Gastroesophageal sphincter (tissue), 4 donors: Measurements from ENCODE around the gene EMID1. TPM values are rescaled to one million over a fixed set of nuclear protein-coding genes. Genes with fewer than 3 reads are reported as not detected.

Experiments
- ATAC-seq: fragments of 150-250 bp; one replicate; pipeline ENCODE4 v1.9.1; 2016; ENCODE audit warnings: mild to moderate bottlenecking, moderate library complexity
- H3K27ac ChIP-seq, 4 donors: fragments of 200-600 bp; sonication (generic) in 3 of 4; 1 replicate in 3 of 4; 2 replicates in 1 of 4; pipeline ENCODE4 v1.5.1; 2016 to 2019
- H3K27me3 ChIP-seq: fragments of 200-600 bp; sonication (generic); one replicate; pipeline ENCODE4 v1.5.1; 2019
- H3K36me3 ChIP-seq, 2 donors: fragments of 200-600 bp; sonication (generic); one replicate each; pipeline ENCODE4 v1.5.1; 2019; ENCODE audit warnings: control low read depth in 1 of 2
- H3K4me1 ChIP-seq, 3 donors: fragments of 200-600 bp; sonication (generic); 1 replicate in 2 of 3; 2 replicates in 1 of 3; pipeline ENCODE4 v1.5.1; 2016 to 2019; ENCODE audit warnings: control low read depth in 2 of 3
- H3K4me3 ChIP-seq, 2 donors: fragments of 200-600 bp; sonication (generic); one replicate each; pipeline ENCODE4 v1.5.1; 2019; ENCODE audit warnings: mild to moderate bottlenecking in 1 of 2, moderate library complexity in 1 of 2
- H3K9me3 ChIP-seq, 3 donors: fragments of 200-600 bp; sonication (generic); one replicate each; pipeline ENCODE4 v1.5.1; 2017 to 2019; ENCODE audit warnings: control low read depth in 2 of 3
- CTCF ChIP-seq, 4 experiments: fragments of 200-600 bp in 2 of 4; fragments of 450-650 bp in 2 of 4; sonication (generic) in 1 of 4; IDR thresholded peaks; one replicate each; pipeline ENCODE4 v1.5.1; 2017 to 2019; ENCODE audit warnings: antibody characterized with exemption in 4 of 4, mild to moderate bottlenecking in 2 of 4, moderate library complexity in 2 of 4
- EP300 ChIP-seq: sonication (generic); formaldehyde crosslinking; IDR thresholded peaks from one replicate; pipeline ENCODE4 v1.6.1; 2017; ENCODE audit warnings: antibody characterized with exemption, mild to moderate bottlenecking
- POLR2A ChIP-seq, 2 donors: fragments of 450-650 bp; IDR thresholded peaks; one replicate each; pipeline ENCODE4 v1.6.1; 2017; ENCODE audit warnings: antibody characterized with exemption in 2 of 2, mild to moderate bottlenecking in 2 of 2, moderate library complexity in 1 of 2
- POLR2AphosphoS5 ChIP-seq: sonication (generic); formaldehyde crosslinking; IDR thresholded peaks from one replicate; pipeline ENCODE4 v1.6.1; 2017; ENCODE audit warnings: antibody characterized with exemption
- WGBS, 2 donors: methylation state at CpG; one replicate each; pipeline ENCODE4 v1.1.5; 2018; ENCODE audit warnings: low coverage in 1 of 2; 5-methylcytosine and 5-hydroxymethylcytosine counted together
- total RNA-seq, 4 donors: library from RNA; depleted of rRNA; stranded (reverse); fragments of >200 nt; gene quantifications; one replicate each; pipeline ENCODE4 v1.1.0, GENCODE V29; 2016

The EMID1 gene
- total RNA-seq, 4 donors from 2014 or later: 0.15 to 1.5 (median 0.69) TPM

- H3K27me3 ChIP-seq: no peaks in the 10 kb centered on the region
- TF ChIP-seq CTCF (IDR thresholded peaks at IDR 0.05) (no peak), POLR2A (IDR thresholded peaks at IDR 0.05) (no peak), EP300 (no peak), POLR2AphosphoS5 (no peak)
- H3K4me1 ChIP-seq: peaks cover 14 to 72% (median 26%) of the 10 kb centered on the region in 3 donors
- 24 to 65% methylated on average over 3 of the region's 3 CpGs for WGBS, 2 donors
- no peak overlapping the region for H3K4me3 ChIP-seq
- no peaks in the 10 kb centered on the region for H3K9me3 ChIP-seq
- no peak for ATAC-seq
- H3K27ac ChIP-seq: no peak overlapping the region
- H3K36me3 ChIP-seq: peaks cover 20 to 88% of the 10 kb centered on the region in 2 donors
These were observed 70.3 kb downstream of the EMID1 start for GRCh38 chr22:29275819-29276565.

- Histone ChIP-seq H3K4me1 (peaks cover 3 to 52% (median 7%) of the 10 kb centered on the region in 3 donors), H3K9me3 (no peaks in the 10 kb centered on the region), H3K4me3 (no peak overlapping the region), H3K27ac (no peak overlapping the region), H3K27me3 (no peaks in the 10 kb centered on the region), H3K36me3 (peaks cover 24 to 98% of the 10 kb centered on the region in 2 donors)
- 83% methylated on average over 1 of the region's 1 CpG; no CpG with 5 or more reads in 1 of the 2 donors for WGBS, 2 donors
- no peak for ATAC-seq
- TF ChIP-seq EP300 (no peak), CTCF (IDR thresholded peaks at IDR 0.05) (no peak), POLR2A (IDR thresholded peaks at IDR 0.05) (no peak), POLR2AphosphoS5 (no peak)
These were observed 72.2 kb downstream of the EMID1 start for GRCh38 chr22:29277927-29278326.

GRCh38 chr22:29284196-29284595 is 78.5 kb downstream of the EMID1 start:
- WGBS, 2 donors: 90 to 100% methylated on average over 1 to 2 of the region's 3 CpGs
- Histone ChIP-seq H3K4me3 (no peak overlapping the region), H3K27me3 (no peaks in the 10 kb centered on the region), H3K36me3 (peaks cover 12 to 100% of the 10 kb centered on the region in 2 donors), H3K4me1 (peaks cover 0 to 12% (median 0%) of the 10 kb centered on the region in 3 donors), H3K27ac (no peak overlapping the region), H3K9me3 (no peaks in the 10 kb centered on the region)
- no peak for TF ChIP-seq POLR2A (IDR thresholded peaks at IDR 0.05)
- TF ChIP-seq POLR2AphosphoS5: no peak
- ATAC-seq: no peak

- no peak for ATAC-seq
- Histone ChIP-seq H3K27me3 (no peaks in the 10 kb centered on the region), H3K9me3 (no peaks in the 10 kb centered on the region), H3K36me3 (peaks cover 8 to 100% of the 10 kb centered on the region in 2 donors), H3K27ac (no peak overlapping the region), H3K4me1 (peaks cover 0 to 37% (median 0%) of the 10 kb centered on the region in 3 donors), H3K4me3 (no peak overlapping the region)
- WGBS, 2 donors: 25 to 32% methylated on average over 2 of the region's 2 CpGs
- TF ChIP-seq CTCF (IDR thresholded peaks at IDR 0.05) (no peak), POLR2AphosphoS5 (no peak)
These were observed 83.1 kb downstream of the EMID1 start for GRCh38 chr22:29288837-29289236.

- H3K4me3 ChIP-seq: no peak overlapping the region
- H3K36me3 ChIP-seq: peaks cover 8 to 100% of the 10 kb centered on the region in 2 donors
- 46 to 49% methylated on average over 4 to 5 of the region's 5 CpGs for WGBS, 2 donors
- H3K27me3 ChIP-seq: no peaks in the 10 kb centered on the region
- H3K9me3 ChIP-seq: no peaks in the 10 kb centered on the region
- no peak for TF ChIP-seq POLR2AphosphoS5
- TF ChIP-seq CTCF (IDR thresholded peaks at IDR 0.05): no peak
- no peak for TF ChIP-seq EP300
- TF ChIP-seq POLR2A (IDR thresholded peaks at IDR 0.05): no peak
- peaks cover 0 to 37% (median 0%) of the 10 kb centered on the region in 3 donors for H3K4me1 ChIP-seq
- no peak overlapping the region for H3K27ac ChIP-seq
- ATAC-seq: no peak
These were observed 84.4 kb downstream of the EMID1 start for GRCh38 chr22:29290061-29290460.
